GM21381 (cell line): ENCODE results near the gene NRROS.

Experiments
- ATAC-seq: cut with Tn5 transposase; IDR thresholded peaks from one replicate; pipeline ENCODE4 v1.9.1; 2021; ENCODE audit warnings: mild to moderate bottlenecking, moderate library complexity; ENCODE audit not compliant: unreplicated experiment

The NRROS gene

DNA sequence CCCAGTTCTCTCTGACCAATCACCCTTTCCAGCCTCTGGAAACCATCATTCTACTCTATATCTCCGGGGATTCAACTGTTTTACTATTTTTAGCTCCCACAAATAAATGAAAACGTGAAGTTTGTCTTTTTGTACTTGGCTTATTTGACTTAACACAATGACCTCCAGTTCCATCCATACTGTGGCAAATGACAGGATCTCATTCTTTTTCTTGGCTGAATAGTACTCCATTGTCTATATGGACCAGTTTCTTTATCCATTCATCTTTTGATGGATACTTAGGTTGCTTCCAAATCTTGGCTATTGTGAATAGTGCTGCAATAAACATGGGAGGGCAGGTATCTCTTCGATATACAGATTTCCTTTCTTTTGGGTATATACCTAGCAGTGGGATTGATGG, 34.1 kb downstream of the NRROS start:
- no peak for ATAC-seq

DNA sequence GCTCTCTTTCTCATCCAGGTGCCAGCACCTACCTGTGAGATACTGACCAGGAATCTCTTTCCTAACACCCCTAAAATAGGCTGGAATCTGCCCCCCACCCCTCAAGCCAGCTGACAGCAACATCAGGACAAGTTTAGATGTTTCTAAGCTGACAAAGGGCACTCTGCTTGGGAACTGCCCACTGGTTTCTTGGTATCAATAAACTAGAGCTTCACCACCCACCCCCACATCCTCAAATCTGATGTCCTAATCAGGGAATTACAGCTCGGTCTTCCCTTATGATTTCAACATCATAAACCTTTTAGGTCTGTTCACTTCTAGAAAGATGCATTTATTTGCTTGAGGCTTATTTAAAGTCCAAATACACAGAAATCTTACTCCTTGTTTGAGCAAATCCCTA, 37.9 kb downstream of the NRROS start:
- ATAC-seq = no peak

DNA sequence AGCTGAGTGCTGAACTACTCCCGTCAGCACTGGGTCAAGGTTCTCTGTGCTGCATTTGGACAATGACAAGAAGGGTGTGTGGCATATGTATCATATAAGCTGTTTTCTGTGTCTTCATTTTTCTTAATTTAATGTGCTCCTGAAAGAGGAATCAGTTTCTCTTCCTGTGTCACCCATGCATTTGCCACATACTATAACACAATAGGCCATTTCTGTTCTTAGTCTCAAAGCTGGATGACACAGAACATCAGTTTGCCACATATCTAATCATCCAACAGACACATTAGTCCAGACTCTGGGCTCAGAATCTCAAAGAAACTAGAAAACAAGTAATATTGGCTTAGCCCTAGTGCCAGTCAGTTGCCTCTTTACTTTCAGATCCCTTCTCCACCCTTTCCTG, 38.4 kb downstream of the NRROS start:
- no peak for ATAC-seq

DNA sequence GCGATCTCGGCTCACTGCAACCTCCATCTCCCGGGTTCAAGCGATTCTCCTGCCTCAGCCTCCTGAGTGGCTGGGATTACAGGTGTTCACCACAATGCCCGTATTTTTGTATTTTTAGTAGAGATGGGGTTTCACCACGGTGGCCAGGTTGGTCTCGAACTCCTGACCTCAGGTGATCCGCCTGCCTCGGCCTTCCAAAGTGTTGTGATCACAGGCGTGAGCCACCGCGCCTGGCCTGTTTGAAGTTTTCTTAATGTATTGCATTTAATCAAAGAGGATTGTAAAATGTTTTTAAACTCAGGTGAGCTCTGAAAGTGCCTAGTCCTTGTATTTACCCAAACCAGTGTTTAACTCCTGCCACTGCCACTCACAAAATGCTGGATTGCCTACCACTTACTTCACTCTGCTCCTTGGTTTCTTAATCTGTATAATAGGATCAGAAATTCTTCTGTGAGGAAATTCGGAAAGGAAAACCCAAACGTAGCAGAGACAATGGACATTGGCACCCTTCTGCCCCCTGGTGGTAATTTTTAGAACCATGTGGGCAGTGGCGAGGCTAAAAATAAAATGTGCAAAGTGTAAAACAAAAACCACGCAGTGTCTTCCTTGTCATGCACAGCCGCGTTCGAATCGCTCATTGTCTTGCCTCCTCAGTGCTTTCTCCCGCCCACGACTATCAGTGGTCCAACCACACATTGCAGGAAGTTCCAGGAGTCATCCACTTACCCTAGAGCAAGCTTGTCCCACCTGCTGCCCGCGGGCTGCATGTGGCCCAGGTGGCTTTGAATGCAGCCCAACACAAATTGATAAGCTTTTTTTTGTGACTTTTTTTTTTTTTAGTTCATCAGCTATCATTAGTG, 45.3 kb downstream of the NRROS start:
- peak; percentile 90 for ATAC-seq

DNA sequence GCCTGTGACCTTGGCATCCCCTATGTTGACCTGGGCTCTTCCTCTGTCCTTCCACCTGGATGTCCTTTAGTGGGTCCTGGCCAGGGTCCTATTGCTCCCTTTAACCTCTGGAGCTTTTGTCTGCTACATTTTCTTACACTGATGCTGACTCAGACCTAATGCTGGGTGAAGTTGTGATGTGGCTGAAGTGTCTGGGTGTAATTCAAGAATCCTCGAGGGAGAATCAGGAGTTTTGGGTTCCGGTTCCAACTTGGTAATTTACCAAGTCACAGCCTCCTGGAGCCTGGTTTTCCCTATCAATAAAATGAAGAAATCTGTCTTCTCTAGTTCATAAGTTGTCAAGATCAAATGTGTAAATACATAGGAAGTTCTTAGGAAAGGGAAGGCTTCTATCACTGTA, 46.9 kb downstream of the NRROS start:
- no peak for ATAC-seq

DNA sequence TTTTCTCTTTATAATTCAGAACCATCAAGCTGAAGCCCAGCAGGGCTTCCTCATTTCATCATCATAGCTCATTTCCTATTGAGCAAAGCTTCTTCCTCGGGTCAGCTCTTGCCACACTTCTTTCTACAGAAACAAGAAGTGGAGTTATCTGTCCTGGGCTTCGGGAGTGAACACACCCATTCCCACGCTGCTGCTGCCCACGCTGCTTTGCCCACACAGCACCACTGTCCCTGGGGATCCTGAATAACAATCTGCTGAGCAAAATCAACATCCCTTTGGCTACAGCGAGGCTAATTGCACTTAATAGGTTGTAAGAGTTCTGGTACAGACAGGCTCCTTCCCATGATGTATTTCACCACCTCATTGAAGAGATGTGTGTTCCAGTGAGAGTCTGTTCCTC, 48.9 kb downstream of the NRROS start:
- ATAC-seq = no peak

DNA sequence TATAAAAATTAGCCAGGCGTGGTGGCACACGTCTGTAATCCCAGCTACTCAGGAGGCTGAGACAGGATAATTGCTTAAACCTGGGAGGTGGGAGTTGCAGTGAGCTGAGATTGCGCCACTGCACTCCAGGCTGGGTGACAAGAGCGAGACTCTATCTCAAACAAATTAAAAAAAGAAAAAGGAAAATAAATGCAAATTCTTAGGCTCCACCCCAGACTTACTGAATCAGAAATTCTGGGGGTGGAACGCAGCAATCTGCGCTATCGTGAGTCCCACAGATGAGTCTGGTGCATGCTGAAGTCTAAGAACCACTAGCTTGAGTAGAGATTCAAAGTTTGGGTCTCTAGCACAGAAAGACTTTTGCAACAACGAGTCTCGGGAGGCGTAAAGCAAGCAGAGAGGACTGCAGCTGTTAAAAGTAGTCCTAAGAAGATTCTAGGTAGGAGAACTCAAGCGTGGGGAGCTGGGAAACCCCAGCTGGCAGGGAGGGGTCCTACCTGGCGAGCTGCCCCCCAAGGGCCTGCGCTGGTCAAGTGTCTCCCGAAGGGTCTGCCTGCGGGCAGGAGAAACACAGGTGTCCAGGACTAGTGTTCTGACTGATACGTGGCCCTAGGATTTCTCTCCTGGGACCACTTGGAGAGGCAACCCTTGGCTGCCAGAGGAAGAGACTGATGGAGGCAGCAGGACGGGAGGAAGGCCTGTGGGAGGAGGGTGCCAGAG, 50.6 kb downstream of the NRROS start:
- ATAC-seq = no peak

DNA sequence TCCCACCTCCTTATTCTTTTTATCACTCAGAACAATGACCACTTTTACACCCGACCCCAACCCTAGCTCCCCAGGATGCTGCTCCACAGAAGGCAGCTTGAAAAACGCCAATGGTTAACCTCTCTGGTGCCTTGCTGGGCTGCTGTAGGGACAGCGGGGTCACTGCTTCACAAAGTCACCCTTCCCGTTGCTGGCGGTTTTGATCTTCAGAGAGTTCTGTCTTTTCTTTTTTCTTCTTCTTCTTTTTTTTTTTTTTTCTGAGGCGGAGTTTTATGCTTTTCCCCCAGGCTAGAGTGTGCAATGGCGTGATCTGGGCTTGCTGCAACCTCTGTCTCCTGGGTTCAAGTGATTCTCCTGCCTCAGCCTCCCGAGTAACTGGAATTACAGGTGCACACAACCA, 51.9 kb downstream of the NRROS start:
- no peak for ATAC-seq

DNA sequence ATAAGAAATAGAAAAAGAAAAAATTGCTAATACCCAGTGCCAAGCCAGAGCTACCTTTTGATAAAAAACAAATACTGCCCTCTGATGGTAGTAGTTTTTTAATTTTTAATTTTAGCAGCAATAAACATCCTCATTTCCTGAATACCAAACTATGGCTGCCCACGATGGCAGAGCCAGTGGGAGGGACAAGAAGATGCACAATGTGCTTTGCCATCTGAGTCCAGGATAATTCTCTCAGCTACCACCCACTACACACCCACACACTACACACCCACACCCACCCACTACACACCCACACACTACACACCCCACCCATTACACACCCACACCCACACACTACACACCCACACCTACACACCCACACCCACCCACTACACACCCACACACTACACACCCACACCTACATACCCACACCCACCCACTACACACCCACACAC, 54.7 kb downstream of the NRROS start:
- no peak for ATAC-seq

DNA sequence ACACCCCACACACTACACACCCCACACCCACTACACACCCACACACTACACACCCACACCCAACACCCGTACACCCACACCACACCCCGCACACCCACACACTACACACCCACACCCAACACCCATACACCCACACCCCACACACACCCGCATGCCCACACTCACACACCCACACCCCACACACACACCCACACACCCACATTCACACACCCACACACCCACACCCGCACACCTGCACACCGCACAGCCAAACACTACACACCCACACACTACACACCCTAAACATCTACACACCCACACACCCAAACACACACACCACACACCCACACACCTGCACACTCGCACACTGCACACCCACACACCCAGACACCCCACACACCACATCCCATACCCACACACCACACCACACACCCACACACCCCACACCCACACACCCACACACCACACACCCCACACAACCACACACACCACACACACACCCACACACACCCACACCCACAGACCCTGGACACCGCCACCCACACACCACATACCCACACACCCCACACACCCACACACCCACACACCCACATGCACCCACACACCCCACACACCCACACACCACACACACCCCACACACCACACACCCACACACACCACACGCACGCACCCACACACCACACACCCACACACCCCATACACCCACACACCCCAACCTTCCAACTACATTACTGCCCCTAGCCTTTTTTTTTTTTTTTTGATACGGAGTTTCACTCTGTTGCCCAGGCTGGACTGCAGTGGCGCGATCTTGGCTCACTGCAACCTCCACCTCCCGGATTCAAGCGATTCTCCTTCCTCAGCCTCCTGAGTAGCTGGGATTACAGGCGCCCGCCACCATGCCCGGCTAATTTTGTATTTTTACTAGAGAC, 55.7 kb downstream of the NRROS start:
- no peak for ATAC-seq

DNA sequence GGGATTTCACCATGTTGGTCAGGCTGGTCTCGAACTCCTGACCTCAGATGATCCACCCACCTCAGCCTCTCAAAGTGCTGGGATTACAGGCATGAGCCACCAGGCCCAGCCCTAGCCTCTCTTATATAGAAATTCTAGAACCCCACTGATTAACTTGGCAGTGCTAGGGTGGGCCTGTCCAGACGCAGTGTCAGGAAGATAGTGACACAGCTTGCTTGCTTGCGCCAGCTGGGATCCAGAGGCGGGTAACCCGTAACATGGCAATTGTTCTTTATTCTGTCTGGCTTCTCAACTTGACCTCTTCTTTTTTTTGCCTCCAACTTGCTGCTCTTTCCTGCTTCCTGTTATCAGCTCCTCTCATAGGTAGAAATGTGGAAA, 56.3 kb downstream of the NRROS start:
- no peak for ATAC-seq

DNA sequence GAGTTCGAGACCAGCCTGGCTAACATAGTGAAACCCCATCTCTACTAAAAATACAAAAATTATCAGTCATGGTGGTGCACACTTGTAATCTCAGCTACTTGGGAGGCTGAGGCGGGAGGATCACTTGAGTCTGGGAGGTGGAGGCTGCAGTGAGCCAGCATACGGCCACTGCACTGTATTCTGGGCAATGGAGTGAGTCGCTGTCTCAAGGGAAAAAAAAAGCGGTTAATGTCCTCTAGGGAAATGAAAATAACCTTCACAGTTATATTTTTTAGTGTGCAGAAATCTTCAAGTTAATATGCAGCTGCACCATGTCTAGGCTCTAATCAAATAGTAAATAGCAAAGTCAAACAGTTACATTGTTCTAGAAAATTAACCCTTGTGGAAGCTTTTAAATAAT, 57.8 kb downstream of the NRROS start:
- ATAC-seq = no peak

DNA sequence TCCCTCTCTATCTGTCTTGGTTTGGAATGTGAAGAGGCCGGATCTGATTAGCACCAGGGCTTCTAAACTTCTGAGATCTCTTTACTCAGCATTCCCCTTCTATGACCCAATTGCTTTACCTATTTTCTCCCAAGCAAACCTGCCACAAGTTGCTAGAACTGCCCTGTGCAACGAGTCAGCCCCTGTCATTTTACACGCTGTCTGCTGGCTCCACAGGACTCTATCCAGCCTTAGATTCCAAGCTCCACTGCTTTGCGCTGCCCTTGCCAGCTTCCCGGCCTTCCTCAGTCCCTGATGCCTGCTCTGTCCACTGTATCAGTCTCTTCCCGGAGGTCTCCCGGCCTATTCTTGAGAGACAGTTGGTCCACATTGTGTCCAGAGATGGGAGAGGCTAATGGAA, 60.3 kb downstream of the NRROS start:
- ATAC-seq = no peak

DNA sequence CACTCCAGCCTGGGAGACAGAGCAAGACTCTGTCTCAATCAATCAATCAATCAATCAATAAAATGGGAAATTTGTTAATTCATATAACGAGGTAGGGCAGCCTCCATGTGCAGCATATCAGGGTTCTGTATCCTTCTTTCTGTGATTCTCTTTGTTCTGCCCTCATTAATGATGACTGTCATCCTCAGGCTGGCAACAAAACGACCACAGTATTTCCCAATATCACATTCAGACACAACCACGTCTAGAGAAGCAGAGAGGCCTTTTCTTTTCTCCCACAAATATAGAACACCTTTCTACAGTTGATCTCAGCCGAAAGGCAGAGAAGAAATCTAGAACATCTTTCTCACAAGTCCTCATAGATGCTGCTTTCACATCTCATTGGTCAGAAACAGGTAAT, 61.3 kb downstream of the NRROS start:
- ATAC-seq = no peak

DNA sequence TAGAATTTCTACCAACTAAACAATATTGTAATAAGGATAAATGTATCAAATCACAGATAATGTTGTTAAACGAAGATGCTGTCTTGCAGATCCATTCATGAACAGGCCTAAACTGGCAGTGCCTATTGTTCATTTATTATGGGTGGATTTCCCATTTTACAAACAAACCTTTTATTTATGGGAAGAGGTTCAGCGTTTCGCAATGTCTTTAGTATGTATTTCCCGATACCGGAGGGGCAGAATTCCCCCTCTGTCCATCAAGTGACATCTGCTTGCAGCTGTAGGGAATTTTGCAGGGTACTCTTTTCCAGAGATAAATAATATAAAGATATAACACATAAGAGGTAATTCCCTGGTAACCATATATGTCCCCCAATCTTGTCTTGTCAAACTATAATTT, 66.8 kb downstream of the NRROS start:
- ATAC-seq = no peak

DNA sequence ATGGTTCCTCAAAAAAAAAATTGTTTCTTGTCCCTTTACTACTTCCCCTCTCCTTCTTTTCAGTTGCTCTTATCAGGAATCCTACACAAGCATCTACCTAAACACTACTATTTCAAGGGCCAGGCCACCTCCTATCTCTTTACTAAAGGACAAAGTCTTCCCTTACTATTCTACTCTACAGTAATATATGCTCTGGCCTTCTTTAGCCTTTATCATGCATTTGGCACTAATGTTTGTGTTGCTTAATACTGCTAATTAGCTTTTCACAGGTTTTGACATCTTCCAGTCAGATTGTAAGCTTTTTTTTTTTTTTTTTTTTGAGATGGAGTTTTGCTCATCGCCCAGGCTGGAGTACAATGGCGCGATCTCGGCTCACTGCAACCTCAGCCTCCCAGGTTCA, 67.2 kb downstream of the NRROS start:
- no peak for ATAC-seq

DNA sequence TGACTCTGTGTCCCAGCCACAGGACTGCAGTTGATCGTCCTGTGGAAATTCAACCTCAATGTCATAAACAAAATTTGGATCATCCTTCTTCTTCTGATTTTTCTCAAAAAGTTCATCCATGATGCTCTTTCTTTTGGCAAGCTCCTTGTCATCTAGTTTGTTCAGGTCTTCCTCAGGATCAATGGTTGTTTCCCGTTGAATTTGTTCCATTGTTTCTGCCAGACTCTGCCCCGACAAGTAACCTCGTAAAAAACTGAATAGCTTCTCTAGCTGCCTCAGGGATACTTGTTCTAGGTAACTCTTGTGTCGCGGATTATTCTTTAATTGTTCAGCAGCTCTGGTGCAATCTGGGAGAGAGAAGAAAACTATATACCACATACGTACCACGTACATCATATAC, 68.1 kb downstream of the NRROS start:
- ATAC-seq = no peak

DNA sequence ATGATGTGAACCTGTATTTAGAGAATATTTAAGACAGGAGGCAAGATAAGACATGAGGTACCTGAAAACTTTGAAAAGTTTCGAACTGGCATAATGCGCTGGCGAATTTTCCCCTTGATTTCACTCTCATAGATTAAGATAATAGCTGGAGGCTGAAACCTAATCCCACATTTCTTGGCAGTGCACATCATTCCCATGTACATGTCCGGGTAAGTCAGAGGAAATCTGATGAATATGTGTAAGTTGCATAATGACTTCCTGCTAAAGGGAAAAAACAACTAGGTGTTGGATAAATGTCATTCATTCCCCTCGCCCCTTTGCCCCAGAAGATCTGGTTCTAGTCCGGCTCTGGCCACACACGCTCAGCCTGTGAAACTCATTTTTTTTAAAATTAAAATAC, 69.0 kb downstream of the NRROS start:
- no peak for ATAC-seq
